ACC112 (cell line): Measurements from ENCODE around the gene ETFB.
A peak's percentile ranks its signal among the peaks of the same experiment; 100 is the strongest.

Source experiments
- H2AFZ ChIP-seq: fragments of 200-600 bp; sonication (generic); one replicate; pipeline ENCODE4 v1.6.0; 2017; ENCODE audit warnings: antibody characterized with exemption, low read length; ENCODE audit not compliant: unreplicated experiment
- H3K27ac ChIP-seq: fragments of 200-600 bp; sonication (generic); 2 replicates; pipeline ENCODE4 v1.5.1; 2014; ENCODE audit warnings: low read depth, mild to moderate bottlenecking, antibody characterized with exemption, low read length, moderate library complexity
- H3K27me3 ChIP-seq: fragments of 200-600 bp; sonication (generic); 2 replicates; pipeline ENCODE4 v1.6.1; 2014; ENCODE audit warnings: mild to moderate bottlenecking, antibody characterized with exemption, low read length, moderate library complexity, mixed read lengths; ENCODE audit not compliant: insufficient read depth
- H3K36me3 ChIP-seq: fragments of 200-600 bp; sonication (generic); 2 replicates; pipeline ENCODE4 v1.6.1; 2016; ENCODE audit warnings: mild to moderate bottlenecking, antibody characterized with exemption, low read length, moderate library complexity, mixed read lengths; ENCODE audit not compliant: insufficient read depth
- H3K4me1 ChIP-seq: fragments of 200-600 bp; sonication (generic); one replicate; pipeline ENCODE4 v1.6.1; 2016; ENCODE audit warnings: low read length, mixed read lengths; ENCODE audit not compliant: insufficient read depth, unreplicated experiment, control insufficient read depth
- H3K4me3 ChIP-seq: fragments of 200-600 bp; sonication (generic); 2 replicates; pipeline ENCODE4 v1.5.1; 2014; ENCODE audit warnings: mild to moderate bottlenecking, low read depth, low read length
- H3K79me2 ChIP-seq: fragments of 200-600 bp; sonication (generic); one replicate; pipeline ENCODE4 v1.6.0; 2016; ENCODE audit warnings: low read length; ENCODE audit not compliant: control insufficient read depth, unreplicated experiment, insufficient read depth

The ETFB gene

DNA sequence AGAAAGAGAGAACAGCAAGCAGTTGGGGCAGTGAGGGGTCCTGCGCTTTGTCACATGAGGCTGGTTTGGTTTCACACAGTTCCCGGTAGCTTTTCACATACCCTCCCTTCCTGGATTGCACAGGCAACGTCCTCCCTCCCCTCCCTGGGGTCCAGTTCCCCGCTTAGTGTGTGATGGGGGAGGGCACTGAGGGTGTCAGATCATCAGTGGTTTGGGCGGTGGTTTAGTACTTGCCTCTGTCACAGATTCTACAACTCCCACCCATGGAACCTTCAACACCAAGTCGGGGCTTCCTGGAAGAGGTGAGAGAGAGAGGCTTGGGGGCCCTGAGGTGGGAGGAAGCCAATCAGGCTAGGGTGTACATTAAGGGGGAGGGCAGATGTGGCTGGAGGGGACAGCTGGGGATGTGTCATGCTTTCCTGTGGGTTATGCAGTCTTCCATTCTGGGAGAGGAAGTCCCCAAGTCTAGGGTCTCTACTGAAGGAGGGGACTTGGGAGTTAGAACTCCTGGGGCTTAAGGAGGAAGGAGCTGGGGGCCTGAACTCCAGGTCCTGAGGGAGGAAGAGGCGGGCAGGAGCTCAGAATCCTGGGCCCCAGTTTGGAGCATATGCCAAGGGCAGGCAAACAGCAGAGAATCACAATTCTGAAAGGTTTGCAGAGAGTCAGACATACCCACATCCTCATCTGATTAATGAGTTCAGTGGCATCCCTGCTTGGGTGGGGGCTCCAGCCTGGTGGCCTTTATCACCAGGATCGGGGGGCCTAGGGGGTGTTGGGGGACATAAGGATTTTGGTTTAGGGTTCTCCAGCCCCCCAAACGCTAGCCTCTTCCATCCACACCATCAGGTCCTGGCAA is 6.7 kb upstream of the ETFB start, which contains the start of gene NKG7:
NKG7 (minus strand) TSS at position 6 of the 856 bp plus-strand sequence. CDS start 119 bp downstream, outside the sequence.
- no peaks in the 10 kb centered on the region for H3K36me3 ChIP-seq
- H3K4me1 ChIP-seq, result no peaks in the 10 kb centered on the region
- no peaks in the 10 kb centered on the region for H3K27me3 ChIP-seq
- H3K79me2 ChIP-seq, result no peaks in the 10 kb centered on the region
- no peak within 1 kb of the TSS for H3K4me3 ChIP-seq
- H2AFZ ChIP-seq, result no peak within 1 kb of the TSS
- H3K27ac ChIP-seq, result no peak within 1 kb of the TSS

DNA sequence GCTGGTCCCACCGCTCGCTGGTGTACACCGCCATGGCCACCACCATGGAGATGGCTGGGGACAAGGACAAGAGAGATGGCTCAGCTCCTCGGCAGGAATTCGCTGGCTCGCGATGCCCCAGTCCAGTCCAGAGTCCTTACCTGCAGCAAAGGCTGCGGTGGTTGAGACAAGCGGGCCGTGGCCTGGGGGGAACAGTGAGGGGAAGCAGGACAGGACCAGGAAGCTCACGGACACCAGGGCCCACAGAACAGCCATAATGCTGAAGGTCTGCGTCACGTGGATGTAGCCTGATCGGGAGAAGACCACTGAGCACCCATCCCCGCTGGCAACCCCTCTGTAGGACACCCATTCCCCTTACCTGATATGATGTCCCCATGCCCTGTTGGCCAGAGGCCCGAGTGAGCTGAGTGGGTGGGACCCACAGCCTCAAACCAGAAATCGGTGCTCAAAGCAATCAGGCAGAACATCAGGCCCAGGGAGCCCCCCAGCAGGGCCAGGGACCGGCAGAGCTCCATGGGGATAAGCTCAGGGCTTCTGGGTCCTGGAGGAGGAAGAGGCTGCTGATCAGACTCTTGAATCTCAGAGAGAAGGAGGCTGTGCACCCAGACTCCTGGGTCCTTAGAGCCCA is 5.9 kb upstream of the ETFB start:
- Histone ChIP-seq H3K4me3 (no peak overlapping the region), H3K27ac (no peak overlapping the region), H3K4me1 (no peaks in the 10 kb centered on the region), H3K36me3 (no peaks in the 10 kb centered on the region), H3K79me2 (no peaks in the 10 kb centered on the region), H3K27me3 (no peaks in the 10 kb centered on the region), H2AFZ (no peak overlapping the region)

DNA sequence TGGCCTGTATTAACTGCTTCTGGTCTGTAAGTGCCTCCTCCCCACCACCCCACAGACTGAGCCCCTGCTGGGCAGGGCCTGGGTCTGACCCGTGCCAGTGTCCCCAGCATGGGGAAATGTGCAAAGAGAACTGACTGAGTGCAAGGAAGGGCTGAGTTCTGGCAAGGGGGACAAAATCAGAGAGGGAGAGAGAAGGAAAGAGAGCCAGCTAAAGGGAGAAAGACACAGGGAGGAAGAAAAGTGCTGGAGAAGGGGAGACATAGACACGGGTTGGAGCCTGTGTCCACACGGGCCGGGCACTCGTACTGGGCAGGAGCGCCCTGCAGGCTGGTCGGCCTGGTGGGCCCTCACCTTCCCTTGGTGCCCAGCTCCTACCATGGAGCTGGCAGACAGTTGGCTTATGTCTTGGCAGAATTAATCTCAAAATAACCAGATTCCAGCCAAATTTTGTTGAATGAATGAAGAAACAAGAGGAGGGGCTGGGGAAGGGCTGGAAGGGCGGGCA is 5.0 kb upstream of the ETFB start:
- H3K4me3 ChIP-seq, result no peak overlapping the region
- no peaks in the 10 kb centered on the region for H3K4me1 ChIP-seq
- no peak overlapping the region for H2AFZ ChIP-seq
- no peaks in the 10 kb centered on the region for H3K79me2 ChIP-seq
- H3K27me3 ChIP-seq, result no peaks in the 10 kb centered on the region
- no peak overlapping the region for H3K27ac ChIP-seq
- H3K36me3 ChIP-seq, result no peaks in the 10 kb centered on the region

DNA sequence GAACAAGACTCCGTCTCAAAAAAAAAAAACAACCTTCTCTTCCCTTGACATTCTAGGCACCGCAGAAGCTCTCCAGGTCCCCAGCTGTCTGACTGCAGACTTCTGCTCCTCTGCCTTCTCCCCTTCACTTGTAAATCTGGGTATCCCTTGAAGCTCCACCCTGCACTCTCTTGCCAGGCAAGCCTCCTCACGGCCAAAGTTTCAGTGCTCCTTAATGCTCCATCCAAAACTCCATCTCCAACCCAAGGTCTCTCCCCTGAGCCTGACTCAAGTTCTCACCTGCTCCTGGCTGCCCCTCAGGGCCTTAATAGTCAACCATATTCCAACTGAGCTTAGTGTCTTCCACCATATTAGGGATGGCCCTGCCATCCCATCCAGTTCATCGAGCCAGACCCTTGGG is 4.0 kb upstream of the ETFB start:
- no peak overlapping the region for H2AFZ ChIP-seq
- H3K4me3 ChIP-seq, result no peak overlapping the region
- no peak overlapping the region for H3K27ac ChIP-seq
- H3K79me2 ChIP-seq, result peaks cover 7% of the 10 kb centered on the region
- H3K36me3 ChIP-seq, result no peaks in the 10 kb centered on the region
- peaks cover 1% of the 10 kb centered on the region for H3K4me1 ChIP-seq
- H3K27me3 ChIP-seq, result no peaks in the 10 kb centered on the region

DNA sequence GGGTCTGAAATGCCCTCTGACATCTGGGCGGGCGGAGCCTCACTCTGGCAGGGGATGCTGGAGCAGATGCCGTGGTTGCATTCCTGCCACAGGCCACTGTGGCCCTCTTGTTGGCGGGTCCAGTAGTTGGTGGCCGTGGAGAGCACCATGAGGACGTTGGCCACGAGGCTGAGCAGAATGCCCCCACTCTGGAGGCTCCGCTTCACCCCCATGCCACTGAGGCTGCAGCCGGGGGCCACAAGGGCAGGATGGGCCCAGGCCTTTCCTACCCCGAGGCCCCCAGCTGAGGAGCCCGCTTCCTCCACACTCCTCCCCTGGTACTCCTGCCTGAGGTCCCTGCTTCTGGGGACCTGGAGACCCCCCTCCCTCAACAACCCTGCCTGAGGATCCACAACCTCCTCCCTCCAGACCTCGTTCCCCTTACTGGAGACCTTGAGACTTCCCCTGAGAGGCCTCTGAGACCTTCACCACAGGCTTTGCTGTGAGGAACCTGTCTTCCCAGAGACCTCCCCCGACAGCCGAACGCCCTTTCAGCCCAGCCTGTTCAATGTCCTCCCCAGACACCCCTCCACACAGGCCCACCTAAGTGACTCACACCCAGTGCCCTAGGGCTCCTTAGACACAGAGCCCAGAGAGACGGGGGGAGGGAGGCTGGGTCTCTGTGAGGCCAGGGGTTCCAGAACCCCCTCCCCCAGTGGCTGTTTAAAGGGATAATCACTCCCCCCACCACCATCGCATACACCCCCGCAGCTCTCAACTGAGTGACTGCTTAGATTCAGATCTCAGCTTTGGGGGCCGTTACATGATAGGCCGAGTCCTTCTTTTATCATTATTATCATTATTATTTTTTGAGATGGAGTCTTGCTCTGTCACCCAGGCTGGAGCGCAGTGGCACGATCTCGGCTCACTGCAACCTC is 2.4 kb upstream of the ETFB start, which contains the start of gene CLDND2:
CLDND2 (minus strand) TSS at position 638 of the 917 bp plus-strand sequence; CDS start at position 212, 426 bp downstream.
- peaks cover 21% of the 10 kb centered on the region for H3K79me2 ChIP-seq
- peak within 1 kb of the TSS; percentile 40; the same call in 1 of the 2 replicates for H3K27ac ChIP-seq
- peaks cover 15% of the 10 kb centered on the region for H3K4me1 ChIP-seq
- H3K4me3 ChIP-seq, result peak within 1 kb of the TSS; percentile 82
- H2AFZ ChIP-seq, result peak within 1 kb of the TSS; percentile 82
- H3K27me3 ChIP-seq, result no peaks in the 10 kb centered on the region
- H3K36me3 ChIP-seq, result no peaks in the 10 kb centered on the region

DNA sequence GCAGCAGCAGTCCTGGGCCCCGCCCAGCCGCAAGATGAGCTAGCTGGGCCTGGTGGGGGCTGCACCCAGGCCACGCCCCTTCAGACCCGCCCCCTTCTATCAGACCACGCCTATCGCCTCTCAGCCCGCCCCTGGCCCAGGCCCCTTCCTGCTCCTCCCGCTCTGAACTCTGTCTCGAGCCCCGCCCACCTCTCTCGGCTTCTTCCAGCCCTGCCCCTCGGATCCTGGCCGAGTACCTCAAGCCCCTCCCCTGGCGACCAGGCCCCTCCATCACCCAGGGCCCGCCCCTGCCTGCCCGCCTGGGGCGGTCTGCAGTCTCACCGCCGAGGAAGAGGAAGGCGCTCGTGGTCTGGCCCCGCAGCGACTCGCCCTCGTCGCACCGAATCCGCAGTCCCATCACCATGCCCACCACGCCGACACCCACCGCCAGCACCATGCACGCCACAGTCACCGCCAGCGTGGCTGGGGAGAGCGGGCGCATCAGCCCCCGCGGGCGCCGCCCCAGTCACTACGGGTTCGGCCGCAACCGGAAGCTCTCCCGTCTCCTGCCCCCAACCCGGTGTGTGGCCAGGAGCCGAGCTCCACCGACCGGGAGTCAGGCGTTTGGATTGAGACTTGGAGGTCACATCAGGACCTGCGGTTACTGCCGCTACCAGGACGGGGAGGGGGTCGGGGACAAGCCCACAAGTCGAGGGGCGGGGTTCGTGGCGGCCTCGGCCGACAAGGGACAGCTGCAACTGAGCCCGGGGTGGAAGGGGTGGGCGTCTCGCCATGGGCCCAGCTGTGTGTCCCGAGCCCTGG is 1.6 kb upstream of the ETFB start:
- Histone ChIP-seq H3K4me3 (peak overlapping the region; percentile 82), H3K79me2 (peaks cover 25% of the 10 kb centered on the region), H3K27me3 (no peaks in the 10 kb centered on the region), H2AFZ (peak overlapping the region; percentile 82), H3K36me3 (no peaks in the 10 kb centered on the region), H3K27ac (peak overlapping the region; percentile 40; the same call in 1 of the 2 replicates), H3K4me1 (peaks cover 21% of the 10 kb centered on the region)

DNA sequence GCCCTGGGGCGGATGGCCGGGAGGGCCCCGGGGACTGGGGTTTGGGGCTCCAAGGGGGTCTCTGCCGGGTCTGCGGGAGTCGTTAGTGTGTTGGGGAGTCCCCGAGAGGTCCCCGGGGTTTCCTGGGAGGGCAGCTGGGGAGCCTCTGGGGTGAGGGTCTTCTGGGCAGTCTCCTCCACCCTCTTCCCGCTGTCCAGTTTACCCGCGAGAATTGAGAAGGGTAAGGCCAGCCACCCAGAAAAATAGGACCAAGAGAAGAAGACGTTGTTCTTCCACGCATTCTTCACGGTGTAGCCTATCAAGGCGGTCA is 1.0 kb upstream of the ETFB start:
- Histone ChIP-seq H3K27ac (peak overlapping the region; percentile 78), H3K36me3 (no peaks in the 10 kb centered on the region), H3K27me3 (no peaks in the 10 kb centered on the region), H3K79me2 (peaks cover 30% of the 10 kb centered on the region), H3K4me1 (peaks cover 25% of the 10 kb centered on the region), H3K4me3 (peak overlapping the region; percentile 82), H2AFZ (no peak overlapping the region)

DNA sequence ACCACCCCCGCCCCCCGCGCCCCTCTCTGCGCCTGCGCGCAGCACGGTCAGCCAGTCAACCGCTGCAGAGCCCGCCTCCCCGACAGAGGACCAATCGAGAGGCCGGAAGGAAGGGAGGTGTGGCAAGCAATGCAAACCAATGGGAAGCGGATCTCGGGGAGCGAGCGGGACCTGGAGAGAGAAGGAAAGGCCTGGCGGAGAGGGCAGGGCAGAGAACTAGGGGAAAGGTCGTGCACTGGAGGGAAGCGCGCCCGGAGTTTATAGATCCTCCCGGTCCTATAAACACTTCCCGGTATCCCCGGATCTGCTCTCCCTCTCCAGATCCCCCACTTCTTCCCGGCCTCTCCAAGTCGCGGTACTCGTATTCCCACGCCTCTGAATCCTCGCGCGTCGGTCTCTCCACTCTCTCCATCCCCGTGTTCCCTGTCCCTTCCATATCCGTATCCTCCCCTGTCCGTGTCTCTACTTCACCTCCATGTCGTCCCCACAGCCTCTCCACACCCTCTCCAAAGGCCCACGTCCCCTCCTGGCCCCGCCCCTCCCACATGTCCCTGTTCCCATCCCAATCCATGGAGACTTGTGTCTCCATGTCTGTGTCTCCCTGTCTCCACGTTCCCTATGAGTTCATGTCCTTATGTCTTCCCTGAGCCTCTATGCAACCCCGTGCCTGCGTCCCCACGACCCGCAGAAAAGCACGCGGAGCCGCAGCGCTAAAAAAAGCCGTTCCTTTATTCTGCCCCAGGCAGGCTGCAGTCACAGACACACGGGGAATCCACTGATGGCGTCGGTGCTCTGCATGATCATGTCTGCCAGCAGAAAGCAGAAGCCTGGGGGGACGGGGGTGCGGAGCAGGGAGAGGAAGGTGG is 434 bp upstream of the ETFB start:
- H3K79me2 ChIP-seq, result peaks cover 35% of the 10 kb centered on the region
- no peaks in the 10 kb centered on the region for H3K27me3 ChIP-seq
- no peaks in the 10 kb centered on the region for H3K36me3 ChIP-seq
- H3K4me1 ChIP-seq, result peaks cover 28% of the 10 kb centered on the region
- H3K4me3 ChIP-seq, result peak overlapping the region; percentile 82
- peak overlapping the region; percentile 78 for H3K27ac ChIP-seq
- H2AFZ ChIP-seq, result peak overlapping the region; percentile 59

DNA sequence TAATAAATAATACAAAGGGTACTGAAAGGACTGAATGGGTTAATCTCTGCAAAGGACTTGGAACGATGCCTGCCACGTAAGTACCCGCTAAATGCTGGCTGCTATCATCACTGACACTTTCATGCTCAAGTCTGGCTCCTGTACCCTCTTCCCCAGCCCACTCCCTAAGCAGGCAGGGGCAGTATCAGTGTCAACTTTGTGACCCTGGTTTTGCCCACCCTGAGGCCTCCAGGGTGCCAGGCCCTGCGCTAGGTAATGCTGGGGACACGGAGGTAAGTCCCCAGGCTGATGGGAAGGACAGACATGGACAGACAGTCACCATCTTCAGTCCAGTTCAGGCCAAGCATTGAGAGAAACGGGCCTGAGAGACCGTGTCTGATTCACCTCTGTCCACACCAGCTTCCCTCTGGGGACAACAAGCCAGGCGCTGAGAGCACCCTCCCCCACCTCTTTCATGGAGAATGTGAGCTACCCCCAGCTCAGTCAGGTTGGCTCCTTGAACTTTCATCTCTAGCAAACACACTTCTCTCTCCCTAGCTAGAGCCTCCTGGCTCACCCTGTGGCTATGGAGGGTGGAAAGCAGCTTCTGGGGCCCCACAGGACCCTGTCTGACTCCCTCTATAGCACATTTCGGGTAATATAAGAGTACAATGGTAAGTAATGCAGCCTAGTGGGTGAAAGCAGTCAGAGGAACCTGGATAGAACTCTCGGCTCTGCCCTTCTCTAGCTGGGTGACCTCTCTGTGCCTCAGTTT is 800 bp downstream of the ETFB start:
- H3K27ac ChIP-seq, result peak overlapping the region; percentile 89
- H2AFZ ChIP-seq, result peak overlapping the region; percentile 20
- peaks cover 28% of the 10 kb centered on the region for H3K4me1 ChIP-seq
- H3K36me3 ChIP-seq, result no peaks in the 10 kb centered on the region
- peaks cover 41% of the 10 kb centered on the region for H3K79me2 ChIP-seq
- peak overlapping the region; percentile 82 for H3K4me3 ChIP-seq
- no peaks in the 10 kb centered on the region for H3K27me3 ChIP-seq
